Subcutaneous adipose tissue (tissue), 4 donors: ENCODE data around the gene EMC6. TPM values are rescaled to one million over a fixed set of nuclear protein-coding genes. Genes with fewer than 3 reads are reported as not detected.

Experiments used
- CTCF ChIP-seq: fragments of 450-650 bp; IDR thresholded peaks from one replicate; pipeline ENCODE4 v1.5.1; 2016; ENCODE audit warnings: low read depth, mild to moderate bottlenecking, control low read depth, antibody characterized with exemption, moderate library complexity
- total RNA-seq, 4 donors: library from RNA; depleted of rRNA; stranded (reverse); fragments of >200 nt; gene quantifications; one replicate each; pipeline ENCODE4 v1.1.0, GENCODE V29; 2016

EMC6 gene
- total RNA-seq, 4 donors from 2014 or later: 14.5 to 17.2 (median 15.3) TPM

GRCh38 chr17:3641717-3642486, 26.7 kb upstream of the EMC6 start:
- TF ChIP-seq CTCF: no peak

- TF ChIP-seq CTCF: no peak
These were observed 24.7 kb upstream of the EMC6 start for GRCh38 chr17:3643889-3644349.

- TF ChIP-seq CTCF: no peak
These were observed 23.3 kb upstream of the EMC6 start for GRCh38 chr17:3645310-3645709.

GRCh38 chr17:3647251-3647650, 21.4 kb upstream of the EMC6 start:
- no peak for TF ChIP-seq CTCF

- no peak for TF ChIP-seq CTCF
These were observed 20.6 kb upstream of the EMC6 start for GRCh38 chr17:3647769-3648555.

GRCh38 chr17:3655766-3656165, 12.8 kb upstream of the EMC6 start:
- no peak for TF ChIP-seq CTCF

- TF ChIP-seq CTCF: no peak
These were observed 12.3 kb upstream of the EMC6 start for GRCh38 chr17:3656353-3656752.
